ENCODE data around the gene BRD7.

Gene BRD7

GRCh38 chr16:50400312-50400966 is 31.7 kb upstream of the BRD7 start:
- Histone ChIP-seq H3F3A (ENCODE audit: insufficient read depth) (no peaks in the 10 kb centered on the region), H3K79me2 (ENCODE audit: insufficient read depth, low read length) (no peaks in the 10 kb centered on the region), H3K36me3 (ENCODE audit: low read length) (no peaks in the 10 kb centered on the region), H3K9me2 (replicated peaks; ENCODE audit: insufficient read depth, low read length) (no peaks in the 10 kb centered on the region), H3K9me3 (ENCODE audit: insufficient read depth, low read length) (no peaks in the 10 kb centered on the region), H4K20me1 (ENCODE audit: low read depth, low read length) (no peaks in the 10 kb centered on the region), H3K27me3 (ENCODE audit: low read length) (no peaks in the 10 kb centered on the region), H3K4me2 (ENCODE audit: low read depth, low read length, poor library complexity, severe bottlenecking) (no peak overlapping the region), H3K4me3 (ENCODE audit: insufficient read depth, low read length, poor library complexity, severe bottlenecking) (no peak overlapping the region), H3K27ac (ENCODE audit: low read depth, low read length) (no peak overlapping the region), H3K9ac (ENCODE audit: low read length) (no peak overlapping the region), H2AFZ (ENCODE audit: low read depth, low read length, severe bottlenecking) (no peak overlapping the region)
- TF ChIP-seq CTCF (IDR thresholded peaks at IDR 0.05; ENCODE audit: insufficient read depth, low read length, poor library complexity, severe bottlenecking) (no peak), EZH2phosphoT487 (conservative IDR thresholded peaks at IDR 0.05; ENCODE audit: low read length) (no peak)

- Histone ChIP-seq H4K20me1 (ENCODE audit: low read depth, low read length) (no peaks in the 10 kb centered on the region), H3K27me3 (ENCODE audit: low read length) (no peaks in the 10 kb centered on the region), H2AFZ (ENCODE audit: low read depth, low read length, severe bottlenecking) (no peak overlapping the region), H3K36me3 (ENCODE audit: low read length) (no peaks in the 10 kb centered on the region), H3K9ac (ENCODE audit: low read length) (no peak overlapping the region), H3K4me2 (ENCODE audit: low read depth, low read length, poor library complexity, severe bottlenecking) (no peak overlapping the region), H3K79me2 (ENCODE audit: insufficient read depth, low read length) (no peaks in the 10 kb centered on the region), H3K27ac (ENCODE audit: low read depth, low read length) (no peak overlapping the region), H3K4me3 (ENCODE audit: insufficient read depth, low read length, poor library complexity, severe bottlenecking) (no peak overlapping the region), H3F3A (ENCODE audit: insufficient read depth) (no peaks in the 10 kb centered on the region), H3K9me2 (replicated peaks; ENCODE audit: insufficient read depth, low read length) (no peaks in the 10 kb centered on the region), H3K9me3 (ENCODE audit: insufficient read depth, low read length) (no peaks in the 10 kb centered on the region)
- no peak for TF ChIP-seq EZH2phosphoT487 (conservative IDR thresholded peaks at IDR 0.05; ENCODE audit: low read length)
- TF ChIP-seq CTCF (IDR thresholded peaks at IDR 0.05; ENCODE audit: insufficient read depth, low read length, poor library complexity, severe bottlenecking), result no peak
These were observed 30.6 kb upstream of the BRD7 start for GRCh38 chr16:50399411-50399810.

- Histone ChIP-seq H3K36me3 (ENCODE audit: low read length) (no peaks in the 10 kb centered on the region), H3K9me3 (ENCODE audit: insufficient read depth, low read length) (no peaks in the 10 kb centered on the region), H3K9ac (ENCODE audit: low read length) (no peak overlapping the region), H2AFZ (ENCODE audit: low read depth, low read length, severe bottlenecking) (no peak overlapping the region), H3K9me2 (replicated peaks; ENCODE audit: insufficient read depth, low read length) (no peaks in the 10 kb centered on the region), H3K4me3 (ENCODE audit: insufficient read depth, low read length, poor library complexity, severe bottlenecking) (no peak overlapping the region), H3K79me2 (ENCODE audit: insufficient read depth, low read length) (no peaks in the 10 kb centered on the region), H3K27ac (ENCODE audit: low read depth, low read length) (no peak overlapping the region), H3F3A (ENCODE audit: insufficient read depth) (no peaks in the 10 kb centered on the region), H3K27me3 (ENCODE audit: low read length) (no peaks in the 10 kb centered on the region), H3K4me2 (ENCODE audit: low read depth, low read length, poor library complexity, severe bottlenecking) (no peak overlapping the region), H4K20me1 (ENCODE audit: low read depth, low read length) (no peaks in the 10 kb centered on the region)
- TF ChIP-seq EZH2phosphoT487 (conservative IDR thresholded peaks at IDR 0.05; ENCODE audit: low read length), result no peak
- TF ChIP-seq CTCF (IDR thresholded peaks at IDR 0.05; ENCODE audit: insufficient read depth, low read length, poor library complexity, severe bottlenecking), result no peak
These were observed 29.5 kb upstream of the BRD7 start for GRCh38 chr16:50398336-50398735.
